Erythroblast (primary cell): ENCODE measurements around the gene NUP210.

ENCODE experiments used
- GATA1 ChIP-seq: IDR thresholded peaks from 2 replicates; pipeline ENCODE4 v1.6.1; 2011; ENCODE audit warnings: low read depth, mild to moderate bottlenecking, control low read depth, low read length, moderate library complexity
- POLR2A ChIP-seq: IDR thresholded peaks from 2 replicates; pipeline ENCODE4 v1.6.1; 2011; ENCODE audit warnings: mild to moderate bottlenecking, low read length

- no peak for TF ChIP-seq POLR2A
- no peak for TF ChIP-seq GATA1
Measured at GRCh38 chr3:13364602-13365271, 55.4 kb downstream of the NUP210 start.
